H9 (cell line): ENCODE data around the gene ETFRF1. TPM values are rescaled to one million over a fixed set of nuclear protein-coding genes. Genes with fewer than 3 reads are reported as not detected.
A peak's percentile ranks its signal among the peaks of the same experiment; 100 is the strongest.

Experiments used
- DNase-seq: peaks from one replicate; pipeline ENCODE4 v3.0.0-alpha.2; 2017
- H2AFZ ChIP-seq: one replicate; pipeline ENCODE4 v1.6.1; 2013; ENCODE audit warnings: mild to moderate bottlenecking, low read length, control low read depth, moderate library complexity
- H2AK5ac ChIP-seq: 2 replicates; pipeline ENCODE4 v1.6.1; 2013; ENCODE audit warnings: low read length, control low read depth, mixed read lengths; ENCODE audit not compliant: insufficient read length
- H2BK120ac ChIP-seq: one replicate; pipeline ENCODE4 v1.6.1; 2013; ENCODE audit warnings: low read depth, mild to moderate bottlenecking, low read length, control low read depth, inconsistent platforms; ENCODE audit not compliant: poor library complexity, severe bottlenecking
- H2BK12ac ChIP-seq: 2 replicates; pipeline ENCODE4 v1.6.1; 2013; ENCODE audit warnings: low read length, control low read depth, mixed read lengths, low read depth; ENCODE audit not compliant: insufficient read length
- H2BK15ac ChIP-seq: 2 replicates; pipeline ENCODE4 v1.6.1; 2013; ENCODE audit warnings: low read depth, low read length, control low read depth
- H2BK20ac ChIP-seq: one replicate; pipeline ENCODE4 v1.6.1; 2013; ENCODE audit warnings: low read depth, mild to moderate bottlenecking, low read length, control low read depth, inconsistent platforms; ENCODE audit not compliant: poor library complexity, severe bottlenecking
- H2BK5ac ChIP-seq: 2 replicates; pipeline ENCODE4 v1.6.1; 2013; ENCODE audit warnings: low read length, control low read depth, mixed read lengths; ENCODE audit not compliant: insufficient read length
- H3K14ac ChIP-seq: 2 replicates; pipeline ENCODE4 v1.6.1; 2013; ENCODE audit warnings: low read length, control low read depth; ENCODE audit not compliant: insufficient read depth
- H3K18ac ChIP-seq: 2 replicates; pipeline ENCODE4 v1.6.1; 2013; ENCODE audit warnings: low read depth, mild to moderate bottlenecking, mixed read lengths, low read length, control low read depth; ENCODE audit not compliant: insufficient read length
- H3K23ac ChIP-seq: 2 replicates; pipeline ENCODE4 v1.6.1; 2013; ENCODE audit warnings: low read length, control low read depth, mixed read lengths, low read depth; ENCODE audit not compliant: insufficient read length
- H3K23me2 ChIP-seq: 2 replicates; pipeline ENCODE4 v1.6.1; 2013; ENCODE audit warnings: low read depth, mild to moderate bottlenecking, mixed read lengths, low read length, control low read depth; ENCODE audit not compliant: insufficient read length, poor library complexity, severe bottlenecking
- H3K27ac ChIP-seq: 2 replicates; pipeline ENCODE4 v1.5.1; 2013; ENCODE audit warnings: low read length, control low read depth, mixed read lengths, low read depth; ENCODE audit not compliant: insufficient read length
- H3K27me3 ChIP-seq: 2 replicates; pipeline ENCODE4 v1.6.1; 2013; ENCODE audit warnings: low read length, control low read depth, inconsistent platforms; ENCODE audit not compliant: insufficient read depth
- H3K4ac ChIP-seq: 2 replicates; pipeline ENCODE4 v1.6.1; 2013; ENCODE audit warnings: low read depth, mild to moderate bottlenecking, control low read depth, inconsistent platforms, low read length, moderate library complexity
- H3K4me1 ChIP-seq: 2 replicates; pipeline ENCODE4 v1.6.1; 2013; ENCODE audit warnings: low read length, control low read depth, inconsistent platforms; ENCODE audit not compliant: insufficient read depth
- H3K4me2 ChIP-seq: 2 replicates; pipeline ENCODE4 v1.6.1; 2013; ENCODE audit warnings: low read length, control low read depth, mixed read lengths; ENCODE audit not compliant: insufficient read length, insufficient read depth
- H3K56ac ChIP-seq: 2 replicates; pipeline ENCODE4 v1.6.1; 2013; ENCODE audit warnings: low read depth, mild to moderate bottlenecking, mixed read lengths, low read length, control low read depth; ENCODE audit not compliant: insufficient read length
- H3K79me1 ChIP-seq: 2 replicates; pipeline ENCODE4 v1.6.1; 2013; ENCODE audit warnings: low read depth, mild to moderate bottlenecking, moderate library complexity, low read length, control low read depth, inconsistent platforms; ENCODE audit not compliant: insufficient read depth, poor library complexity, severe bottlenecking
- H3K79me2 ChIP-seq: 2 replicates; pipeline ENCODE4 v1.6.1; 2013; ENCODE audit warnings: low read length, control low read depth, inconsistent platforms; ENCODE audit not compliant: insufficient read depth
- H3K9ac ChIP-seq: 2 replicates; pipeline ENCODE4 v1.6.1; 2013; ENCODE audit warnings: low read length, control low read depth, mixed read lengths; ENCODE audit not compliant: insufficient read length; ENCODE audit errors: extremely low read depth
- H3K9me3 ChIP-seq: one replicate; pipeline ENCODE4 v1.6.1; 2013; ENCODE audit warnings: low read depth, low read length, inconsistent platforms; ENCODE audit not compliant: control insufficient read depth
- H3T11ph ChIP-seq: one replicate; pipeline ENCODE4 v1.6.1; 2013; ENCODE audit warnings: mild to moderate bottlenecking, low read length, control low read depth, inconsistent platforms
- H4K20me1 ChIP-seq: one replicate; pipeline ENCODE4 v1.6.1; 2013; ENCODE audit not compliant: control insufficient read depth, insufficient read length, insufficient read depth
- H4K5ac ChIP-seq: 2 replicates; pipeline ENCODE4 v1.6.1; 2013; ENCODE audit warnings: low read depth, mild to moderate bottlenecking, mixed read lengths, low read length, control low read depth; ENCODE audit not compliant: insufficient read length
- H4K8ac ChIP-seq: replicated peaks from 2 replicates; pipeline ENCODE4 v1.6.1; 2013; ENCODE audit warnings: low read length, control low read depth, mixed read lengths, low read depth; ENCODE audit not compliant: insufficient read length
- H4K91ac ChIP-seq: 2 replicates; pipeline ENCODE4 v1.6.1; 2013; ENCODE audit warnings: low read depth, mild to moderate bottlenecking, moderate library complexity, mixed read lengths, low read length, control low read depth; ENCODE audit not compliant: insufficient read length
- H3K27ac Mint-ChIP-seq, 3 experiments: 2 replicates in 2 of 3; 3 replicates in 1 of 3; pipeline ENCODE4 v1.8.0; 2020 to 2021; ENCODE audit warnings: mixed read lengths in 3 of 3, mild to moderate bottlenecking in 1 of 3, moderate library complexity in 1 of 3
- H3K27me3 Mint-ChIP-seq: 2 replicates; pipeline ENCODE4 v1.8.0; 2021; ENCODE audit warnings: low read depth, mild to moderate bottlenecking, moderate library complexity, mixed read lengths
- H3K36me3 Mint-ChIP-seq, 3 experiments: 2 replicates in 2 of 3; 3 replicates in 1 of 3; pipeline ENCODE4 v1.8.0; 2020 to 2021; ENCODE audit warnings: low read depth in 3 of 3, mixed read lengths in 3 of 3; ENCODE audit not compliant: insufficient read depth in 1 of 3
- H3K4me1 Mint-ChIP-seq, 2 experiments: 2 replicates each; pipeline ENCODE4 v1.8.0; 2020; ENCODE audit warnings: mixed read lengths in 2 of 2
- H3K4me3 Mint-ChIP-seq, 2 experiments: 2 replicates in 1 of 2; 3 replicates in 1 of 2; pipeline ENCODE4 v1.8.0; 2020 to 2021; ENCODE audit warnings: mild to moderate bottlenecking in 2 of 2, mixed read lengths in 2 of 2, moderate library complexity in 1 of 2
- H3K9me3 Mint-ChIP-seq, 2 experiments: 2 replicates in 1 of 2; 3 replicates in 1 of 2; pipeline ENCODE4 v1.8.0; 2020; ENCODE audit warnings: mild to moderate bottlenecking in 2 of 2, mixed read lengths in 2 of 2, moderate library complexity in 1 of 2
- WGBS: extraction: QIAGEN DNeasy Blood & Tissue Kit; methylation state at CpG from one replicate; pipeline ENCODE4 v1.1.7; 2013; ENCODE audit warnings: missing lambda C conversion rate, low lambda C conversion rate, mixed read lengths; ENCODE audit not compliant: insufficient read length; ENCODE audit errors: extremely low coverage; 5-methylcytosine and 5-hydroxymethylcytosine counted together
- long read RNA-seq: library from polyadenylated mRNA; unstranded; transcript quantifications from one replicate; pipeline ENCODE4 v2.0.0, GENCODE V29; 2020
- total RNA-seq: library from RNA; stranded (reverse); gene quantifications from 2 replicates; pipeline ENCODE4 v1.2.1, GENCODE V29; 2021
- TF ChIP-seq, protein P1 (sequence below): fragments of 200-600 bp; sonication (generic); conservative IDR thresholded peaks from 3 replicates; pipeline ENCODE4 v1.8.0; 2021; ENCODE audit warnings: antibody characterized with exemption, mild to moderate bottlenecking

The ETFRF1 gene
- total RNA-seq = 7.6 and 8.7 TPM in 2 replicates
- long read RNA-seq, transcript ETFRF1-201 (3 exons, 1,134 nt) = major isoform, 20 of 35 reads
- long read RNA-seq, partial matches to known transcripts = 0 of 35 reads
- long read RNA-seq, other reads (novel, unspliced or antisense) = 13 of 35 reads

- Histone ChIP-seq H2BK15ac (no peak within 1 kb of the TSS), H3T11ph (no peak within 1 kb of the TSS), H3K79me1 (no peaks in the 10 kb centered on the region), H4K91ac (no peak within 1 kb of the TSS), H2BK20ac (no peak within 1 kb of the TSS), H3K79me2 (no peaks in the 10 kb centered on the region), H3K4ac (no peak within 1 kb of the TSS; the same call in 1 of the 2 replicates), H3K14ac (peak within 1 kb of the TSS; percentile 99; the same call in 1 of the 2 replicates), H2AFZ (peak within 1 kb of the TSS; percentile 100), H2BK12ac (no peak within 1 kb of the TSS), H4K5ac (no peak within 1 kb of the TSS), H3K56ac (no peak within 1 kb of the TSS), H3K23ac (no peak within 1 kb of the TSS), H2BK120ac (peak within 1 kb of the TSS; percentile 9), H3K9me3 (no peaks in the 10 kb centered on the region), H3K27me3 (no peaks in the 10 kb centered on the region), H2BK5ac (no peak within 1 kb of the TSS), H3K27ac (peak within 1 kb of the TSS; percentile 21), H3K9ac (peak within 1 kb of the TSS; percentile 97), H4K20me1 (no peaks in the 10 kb centered on the region), H3K4me1 (no peaks in the 10 kb centered on the region), H2AK5ac (no peak within 1 kb of the TSS), H3K4me2 (peak within 1 kb of the TSS; percentile 99), H3K18ac (peak within 1 kb of the TSS; percentile 100), H4K8ac (no peak within 1 kb of the TSS), H3K23me2 (peaks cover 9% of the 10 kb centered on the region)
- H3K27ac Mint-ChIP-seq = peak within 1 kb of the TSS; percentile 99 to 100 (median 99)
- no peaks in the 10 kb centered on the region for H3K36me3 Mint-ChIP-seq
- peak; percentile 100 for DNase-seq
- no peaks in the 10 kb centered on the region; a peak in 1 of 5 replicates for H3K9me3 Mint-ChIP-seq
- H3K4me1 Mint-ChIP-seq = peaks cover 12 to 18% of the 10 kb centered on the region in 2 experiments; a peak in 3 of 4 replicates
- TF ChIP-seq, protein P1, sequence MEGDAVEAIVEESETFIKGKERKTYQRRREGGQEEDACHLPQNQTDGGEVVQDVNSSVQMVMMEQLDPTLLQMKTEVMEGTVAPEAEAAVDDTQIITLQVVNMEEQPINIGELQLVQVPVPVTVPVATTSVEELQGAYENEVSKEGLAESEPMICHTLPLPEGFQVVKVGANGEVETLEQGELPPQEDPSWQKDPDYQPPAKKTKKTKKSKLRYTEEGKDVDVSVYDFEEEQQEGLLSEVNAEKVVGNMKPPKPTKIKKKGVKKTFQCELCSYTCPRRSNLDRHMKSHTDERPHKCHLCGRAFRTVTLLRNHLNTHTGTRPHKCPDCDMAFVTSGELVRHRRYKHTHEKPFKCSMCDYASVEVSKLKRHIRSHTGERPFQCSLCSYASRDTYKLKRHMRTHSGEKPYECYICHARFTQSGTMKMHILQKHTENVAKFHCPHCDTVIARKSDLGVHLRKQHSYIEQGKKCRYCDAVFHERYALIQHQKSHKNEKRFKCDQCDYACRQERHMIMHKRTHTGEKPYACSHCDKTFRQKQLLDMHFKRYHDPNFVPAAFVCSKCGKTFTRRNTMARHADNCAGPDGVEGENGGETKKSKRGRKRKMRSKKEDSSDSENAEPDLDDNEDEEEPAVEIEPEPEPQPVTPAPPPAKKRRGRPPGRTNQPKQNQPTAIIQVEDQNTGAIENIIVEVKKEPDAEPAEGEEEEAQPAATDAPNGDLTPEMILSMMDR = peak; percentile 17; the same call in 1 of the 3 replicates
- WGBS = no CpG with 5 or more reads among the region's 54 CpGs
- H3K4me3 Mint-ChIP-seq = peak within 1 kb of the TSS; percentile 97 to 98
- no peaks in the 10 kb centered on the region for H3K27me3 Mint-ChIP-seq
Measured at GRCh38 chr12:25195056-25195971, at the start of gene ETFRF1, which contains the start of gene DNAI7. Gene ETFRF1 (plus strand): TSS chr12:25195237. CDS start chr12:25203957, 8,720 bp downstream. Gene DNAI7 (minus strand): TSS chr12:25195160. CDS start chr12:25195078, 82 bp downstream.
